B cell (primary cell): ENCODE data around the gene SOHLH2. TPM values are rescaled to one million over a fixed set of nuclear protein-coding genes. Genes with fewer than 3 reads are reported as not detected.

Experiments
- ATAC-seq: fragments of 200-7000 bp; cut with Tn5 transposase; one replicate; pipeline ENCODE4 v1.10.0; 2021; ENCODE audit warnings: low read depth, mild to moderate bottlenecking, moderate number of reproducible peaks, moderate library complexity
- CTCF ChIA-PET: fragments of 350-600 bp; sonication (Branson Sonifier 250); formaldehyde crosslinking; loops from one replicate; lab custom pipeline; 2021; ENCODE audit warnings: antibody characterized with exemption, inconsistent platforms; lab: Charles Lee
- POLR2A ChIA-PET: fragments of 350-600 bp; sonication (Branson Sonifier 250); formaldehyde crosslinking; loops from one replicate; lab custom pipeline; 2021; ENCODE audit warnings: antibody characterized with exemption; lab: Charles Lee
- DNase-seq: peaks from one replicate; pipeline ENCODE4 v3.0.0; 2013
- H2AFZ ChIP-seq: 2 replicates; pipeline ENCODE4 v1.6.1; 2012; ENCODE audit warnings: mild to moderate bottlenecking, low read depth, low read length; ENCODE audit not compliant: insufficient read depth, poor library complexity, severe bottlenecking
- H3K27ac ChIP-seq, 2 donors: 1 replicate in 1 of 2; 2 replicates in 1 of 2; pipeline ENCODE4 v1.5.1; 2012 to 2013; ENCODE audit warnings: low read length in 2 of 2, mild to moderate bottlenecking in 2 of 2, moderate library complexity in 1 of 2
- H3K27me3 ChIP-seq, 4 experiments: fragments of 200-600 bp in 1 of 4; sonication (generic) in 1 of 4; replicated peaks in 1 of 4; 1 replicate in 2 of 4; 2 replicates in 2 of 4; pipeline versions ENCODE4 v1.6.1 to v1.7.0; 2013 to 2016; ENCODE audit warnings: low read length in 3 of 4, mild to moderate bottlenecking in 2 of 4, mixed read lengths in 1 of 4, moderate library complexity in 1 of 4; ENCODE audit not compliant: insufficient read depth in 4 of 4, control insufficient read depth in 3 of 4; ENCODE audit errors: control extremely low read depth in 1 of 4
- H3K36me3 ChIP-seq, 2 experiments: replicated peaks in 1 of 2; 1 replicate in 1 of 2; 2 replicates in 1 of 2; pipeline versions ENCODE4 v1.6.1 to v1.7.1; 2013; ENCODE audit warnings: low read length in 1 of 2; ENCODE audit not compliant: insufficient read depth in 2 of 2, control insufficient read depth in 1 of 2; ENCODE audit errors: control extremely low read depth in 1 of 2, extremely low read depth in 1 of 2
- H3K4me1 ChIP-seq, 2 donors: fragments of 200-600 bp in 1 of 2; sonication (generic) in 1 of 2; 1 replicate in 1 of 2; 2 replicates in 1 of 2; pipeline versions ENCODE4 v1.5.1 to v1.6.1; 2013 to 2017; ENCODE audit warnings: low read length in 2 of 2; ENCODE audit not compliant: control insufficient read depth in 2 of 2, insufficient read depth in 2 of 2
- H3K4me2 ChIP-seq: replicated peaks from 2 replicates; pipeline ENCODE3; 2012; ENCODE audit warnings: mild to moderate bottlenecking, low read depth, low read length; ENCODE audit not compliant: poor library complexity, severe bottlenecking
- H3K4me3 ChIP-seq, 5 experiments: fragments of 200-600 bp in 1 of 5; sonication (generic) in 1 of 5; 1 replicate in 3 of 5; 2 replicates in 2 of 5; pipeline versions ENCODE4 v1.5.1 to v1.7.0; 2011 to 2016; ENCODE audit warnings: low read length in 4 of 5, mild to moderate bottlenecking in 4 of 5, low read depth in 2 of 5, control low read depth in 1 of 5, moderate library complexity in 1 of 5; ENCODE audit not compliant: insufficient read depth in 1 of 5; ENCODE audit errors: control extremely low read depth in 1 of 5, extremely low read depth in 1 of 5
- H3K79me2 ChIP-seq: fragments of 200-600 bp; sonication (generic); one replicate; pipeline ENCODE4 v1.6.0; 2016; ENCODE audit warnings: low read length; ENCODE audit not compliant: control insufficient read depth, insufficient read depth
- H3K9ac ChIP-seq: fragments of 200-600 bp; sonication (generic); 2 replicates; pipeline ENCODE4 v1.6.1; 2017; ENCODE audit warnings: mild to moderate bottlenecking, low read length, moderate library complexity
- H3K9me3 ChIP-seq, 3 donors: one replicate each; pipeline versions ENCODE4 v1.6.1 to v1.7.1; 2013; ENCODE audit warnings: low read length in 2 of 3; ENCODE audit not compliant: control insufficient read depth in 2 of 3, insufficient read depth in 1 of 3; ENCODE audit errors: control extremely low read depth in 1 of 3
- H4K20me1 ChIP-seq: 2 replicates; pipeline ENCODE4 v1.6.0; 2012; ENCODE audit warnings: mild to moderate bottlenecking, low read length; ENCODE audit not compliant: insufficient read depth, control insufficient read depth, poor library complexity, severe bottlenecking
- H3K27ac Mint-ChIP-seq: one replicate; pipeline ENCODE4 v1.8.0; 2021; ENCODE audit warnings: mixed read lengths
- H3K27me3 Mint-ChIP-seq: one replicate; pipeline ENCODE4 v1.8.0; 2021; ENCODE audit warnings: mixed read lengths
- H3K4me1 Mint-ChIP-seq: one replicate; pipeline ENCODE4 v1.8.0; 2021; ENCODE audit warnings: mixed read lengths
- H3K4me3 Mint-ChIP-seq: one replicate; pipeline ENCODE4 v1.8.0; 2021; ENCODE audit warnings: mixed read lengths
- H3K9me3 Mint-ChIP-seq: one replicate; pipeline ENCODE4 v1.8.0; 2022; ENCODE audit warnings: mixed read lengths; ENCODE audit not compliant: insufficient read depth
- EZH2 ChIP-seq: IDR thresholded peaks from 2 replicates; pipeline ENCODE4 v1.6.1; 2012; ENCODE audit warnings: borderline replicate concordance, low read depth, mild to moderate bottlenecking, moderate library complexity, low read length; ENCODE audit not compliant: insufficient read depth, poor library complexity, severe bottlenecking
- WGBS: methylation state at CpG from one replicate; pipeline ENCODE4 v1.1.5; 2013; ENCODE audit warnings: missing lambda C conversion rate; ENCODE audit not compliant: insufficient coverage; 5-methylcytosine and 5-hydroxymethylcytosine counted together
- intact Hi-C: fragments of 100-400 bp; cut with micrococcal nuclease; formaldehyde crosslinking; loops from one replicate; pipeline ENCODE4 v1.10.0; 2022
- polyA plus RNA-seq: library from polyadenylated mRNA; depleted of rRNA; stranded (reverse); fragments of >200 nt; gene quantifications from 2 replicates; pipeline ENCODE4 v1.2.3, GENCODE V29; 2012
- total RNA-seq, 2 donors: library from RNA; stranded (reverse); fragments of 120-200 nt in 1 of 2; gene quantifications; 1 replicate in 1 of 2; 2 replicates in 1 of 2; pipeline versions ENCODE4 v1.2.3 to v1.2.4, GENCODE V29; 2013 to 2022
- TF ChIP-seq, protein P1 (sequence below): fragments of 200-600 bp; IDR thresholded peaks from one replicate; pipeline ENCODE4 v1.8.0; 2022; ENCODE audit warnings: antibody characterized with exemption, mild to moderate bottlenecking

SOHLH2 gene
- total and polyA plus RNA-seq, 2 donors (not counting 1 experiment from before 2014, with no cell fraction given) = not detected

DNA sequence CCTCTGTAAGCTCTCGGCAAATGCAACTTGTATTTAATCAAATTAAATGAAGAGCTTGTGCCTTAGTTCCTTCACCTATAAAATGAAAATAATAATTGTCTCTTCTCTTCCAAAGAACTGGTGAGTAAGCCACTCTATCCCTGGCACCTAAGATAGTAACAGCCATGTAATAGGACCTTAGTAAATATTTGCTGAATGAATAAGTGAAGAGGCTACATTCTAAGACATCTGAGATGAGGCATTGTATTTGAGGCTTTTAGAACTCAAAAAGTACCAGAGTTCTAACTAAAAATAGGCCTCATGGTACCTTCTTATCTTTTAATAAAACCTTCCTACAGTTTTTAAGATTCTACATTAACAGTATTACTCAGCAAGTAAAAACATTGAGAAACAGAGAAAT is 65.9 kb downstream of the SOHLH2 start:
- no peaks in the 10 kb centered on the region for H3K9me3 Mint-ChIP-seq
- Histone ChIP-seq H3K27me3 (no peaks in the 10 kb centered on the region), H3K4me3 (no peak overlapping the region), H3K9ac (no peak overlapping the region), H3K27ac (no peak overlapping the region), H3K36me3 (no peaks in the 10 kb centered on the region), H3K9me3 (peaks cover 0 to 3% (median 0%) of the 10 kb centered on the region in 3 donors), H3K79me2 (no peaks in the 10 kb centered on the region), H2AFZ (no peak overlapping the region), H4K20me1 (no peaks in the 10 kb centered on the region), H3K4me1 (no peaks in the 10 kb centered on the region), H3K4me2 (no peak overlapping the region)
- no peak for ATAC-seq
- no peak for DNase-seq
- POLR2A ChIA-PET = no interaction called here
- CTCF ChIA-PET = no interaction called here
- intact Hi-C loops = no loop called here
- TF ChIP-seq, protein P1, sequence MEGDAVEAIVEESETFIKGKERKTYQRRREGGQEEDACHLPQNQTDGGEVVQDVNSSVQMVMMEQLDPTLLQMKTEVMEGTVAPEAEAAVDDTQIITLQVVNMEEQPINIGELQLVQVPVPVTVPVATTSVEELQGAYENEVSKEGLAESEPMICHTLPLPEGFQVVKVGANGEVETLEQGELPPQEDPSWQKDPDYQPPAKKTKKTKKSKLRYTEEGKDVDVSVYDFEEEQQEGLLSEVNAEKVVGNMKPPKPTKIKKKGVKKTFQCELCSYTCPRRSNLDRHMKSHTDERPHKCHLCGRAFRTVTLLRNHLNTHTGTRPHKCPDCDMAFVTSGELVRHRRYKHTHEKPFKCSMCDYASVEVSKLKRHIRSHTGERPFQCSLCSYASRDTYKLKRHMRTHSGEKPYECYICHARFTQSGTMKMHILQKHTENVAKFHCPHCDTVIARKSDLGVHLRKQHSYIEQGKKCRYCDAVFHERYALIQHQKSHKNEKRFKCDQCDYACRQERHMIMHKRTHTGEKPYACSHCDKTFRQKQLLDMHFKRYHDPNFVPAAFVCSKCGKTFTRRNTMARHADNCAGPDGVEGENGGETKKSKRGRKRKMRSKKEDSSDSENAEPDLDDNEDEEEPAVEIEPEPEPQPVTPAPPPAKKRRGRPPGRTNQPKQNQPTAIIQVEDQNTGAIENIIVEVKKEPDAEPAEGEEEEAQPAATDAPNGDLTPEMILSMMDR = no peak
- TF ChIP-seq EZH2 = no peak
- no CpG with 5 or more reads among the region's 1 CpG for WGBS
- H3K27me3 Mint-ChIP-seq = no peaks in the 10 kb centered on the region
- no peak overlapping the region for H3K4me3 Mint-ChIP-seq
- H3K4me1 Mint-ChIP-seq = no peaks in the 10 kb centered on the region
- no peak overlapping the region for H3K27ac Mint-ChIP-seq

DNA sequence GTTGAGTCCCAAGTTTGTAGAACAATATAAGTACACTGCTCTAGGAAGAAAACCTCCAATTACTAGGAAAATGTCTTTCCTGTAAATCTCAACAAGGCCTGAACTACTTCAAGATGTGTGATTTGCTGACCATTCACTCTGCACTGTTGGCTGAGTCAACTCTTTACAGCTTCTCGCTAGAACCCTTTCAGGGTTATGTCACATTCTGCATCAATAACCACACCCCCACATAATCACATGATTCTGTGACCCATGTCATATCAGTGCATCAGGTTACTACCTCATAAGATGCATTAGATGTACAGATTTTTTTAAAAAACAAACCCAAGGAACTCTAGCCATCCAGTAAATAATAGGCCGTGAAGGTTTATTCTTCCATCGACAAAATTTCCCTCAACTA is 67.0 kb downstream of the SOHLH2 start:
- Histone ChIP-seq H3K4me2 (no peak overlapping the region), H3K27ac (no peak overlapping the region), H3K4me1 (no peaks in the 10 kb centered on the region), H3K79me2 (no peaks in the 10 kb centered on the region), H3K36me3 (no peaks in the 10 kb centered on the region), H3K27me3 (no peaks in the 10 kb centered on the region), H3K9me3 (no peaks in the 10 kb centered on the region), H2AFZ (no peak overlapping the region), H3K9ac (no peak overlapping the region), H3K4me3 (no peak overlapping the region), H4K20me1 (no peaks in the 10 kb centered on the region)
- no peak for ATAC-seq
- H3K27me3 Mint-ChIP-seq = no peaks in the 10 kb centered on the region
- intact Hi-C loops = no loop called here
- H3K27ac Mint-ChIP-seq = no peak overlapping the region
- POLR2A ChIA-PET = no interaction called here
- WGBS = 100% methylated on average over 1 of the region's 3 CpGs
- H3K9me3 Mint-ChIP-seq = no peaks in the 10 kb centered on the region
- TF ChIP-seq EZH2 = no peak
- TF ChIP-seq, protein P1 = no peak
- DNase-seq = no peak
- H3K4me3 Mint-ChIP-seq = no peak overlapping the region
- CTCF ChIA-PET = no interaction called here
- H3K4me1 Mint-ChIP-seq = no peaks in the 10 kb centered on the region
